Endothelial cell (in vitro differentiated cells): ENCODE results near the gene RMND5A. TPM values are rescaled to one million over a fixed set of nuclear protein-coding genes. Genes with fewer than 3 reads are reported as not detected.
A peak's percentile ranks its signal among the peaks of the same experiment; 100 is the strongest.
"Not testable (repeated sequence)": the region's sequence is repeated elsewhere in the genome, so short reads cannot be mapped to it uniquely, and the experiment has no call there.

ENCODE experiments used
- DNase-seq: peaks from one replicate; pipeline ENCODE4 v3.0.0; 2021; ENCODE audit warnings: low spot score
- H3K27ac Mint-ChIP-seq: one replicate; pipeline ENCODE4 v1.8.0; 2021; ENCODE audit warnings: mixed read lengths, inconsistent platforms; ENCODE audit not compliant: unreplicated experiment
- H3K27me3 Mint-ChIP-seq: one replicate; pipeline ENCODE4 v1.8.0; 2021; ENCODE audit warnings: mild to moderate bottlenecking, moderate library complexity, mixed read lengths, inconsistent platforms; ENCODE audit not compliant: unreplicated experiment
- H3K36me3 Mint-ChIP-seq: one replicate; pipeline ENCODE4 v1.8.0; 2021; ENCODE audit warnings: mild to moderate bottlenecking, low read depth, mixed read lengths, inconsistent platforms; ENCODE audit not compliant: unreplicated experiment
- H3K4me1 Mint-ChIP-seq: one replicate; pipeline ENCODE4 v1.8.0; 2021; ENCODE audit warnings: mild to moderate bottlenecking, mixed read lengths, inconsistent platforms; ENCODE audit not compliant: unreplicated experiment
- H3K4me3 Mint-ChIP-seq: one replicate; pipeline ENCODE4 v1.8.0; 2021; ENCODE audit warnings: mild to moderate bottlenecking, mixed read lengths, inconsistent platforms; ENCODE audit not compliant: unreplicated experiment
- H3K9me3 Mint-ChIP-seq: one replicate; pipeline ENCODE4 v1.8.0; 2021; ENCODE audit warnings: mixed read lengths, inconsistent platforms; ENCODE audit not compliant: unreplicated experiment
- CTCF ChIP-seq: fragments of 200-600 bp; sonication (generic); IDR thresholded peaks from one replicate; pipeline ENCODE4 v1.5.0; 2021; ENCODE audit warnings: antibody characterized with exemption; ENCODE audit not compliant: unreplicated experiment
- total RNA-seq: library from RNA; stranded (reverse); fragmentation: NEBNext Ultra II Directional; extraction: Animal tissue kit (Norgen Biotek cat#: 25700); gene quantifications from one replicate; pipeline ENCODE4 v1.2.1, GENCODE V29; 2021; ENCODE audit not compliant: unreplicated experiment

RMND5A gene
- total RNA-seq, 1 donor from 2014 or later = 40.2 TPM

- not testable (repeated sequence) for H3K4me1 Mint-ChIP-seq, H3K27ac Mint-ChIP-seq, H3K4me3 Mint-ChIP-seq, H3K9me3 Mint-ChIP-seq, H3K36me3 Mint-ChIP-seq, DNase-seq, H3K27me3 Mint-ChIP-seq
Observed at GRCh38 chr2:86734896-86735295, 14.8 kb downstream of the RMND5A start.

GRCh38 chr2:86739485-86739884, 19.4 kb downstream of the RMND5A start:
- not testable (repeated sequence) for H3K4me3 Mint-ChIP-seq, H3K27ac Mint-ChIP-seq, H3K27me3 Mint-ChIP-seq, H3K9me3 Mint-ChIP-seq, DNase-seq, H3K36me3 Mint-ChIP-seq, H3K4me1 Mint-ChIP-seq

- H3K9me3 Mint-ChIP-seq, H3K27ac Mint-ChIP-seq, H3K27me3 Mint-ChIP-seq, DNase-seq, H3K36me3 Mint-ChIP-seq, H3K4me1 Mint-ChIP-seq, H3K4me3 Mint-ChIP-seq: not testable (repeated sequence)
Observed at GRCh38 chr2:86739889-86740288, 19.8 kb downstream of the RMND5A start.

- not testable (repeated sequence) for H3K36me3 Mint-ChIP-seq, H3K4me1 Mint-ChIP-seq
Observed at GRCh38 chr2:86741889-86742498, 21.9 kb downstream of the RMND5A start.

GRCh38 chr2:86744152-86744551, 24.1 kb downstream of the RMND5A start:
- Mint-ChIP-seq H3K27me3 (no peaks in the 10 kb centered on the region), H3K9me3 (no peaks in the 10 kb centered on the region), H3K4me3 (no peak overlapping the region), H3K27ac (no peak overlapping the region), H3K36me3 (peaks cover 7% of the 10 kb centered on the region), H3K4me1 (no peaks in the 10 kb centered on the region)
- no peak for TF ChIP-seq CTCF
- DNase-seq = no peak

More at GRCh38 chr2:86741889-86742498, 21.9 kb downstream of the RMND5A start:
- H3K27me3 Mint-ChIP-seq, DNase-seq, H3K27ac Mint-ChIP-seq, H3K9me3 Mint-ChIP-seq: not testable (repeated sequence)
- peak overlapping the region; percentile 28 for H3K4me3 Mint-ChIP-seq

GRCh38 chr2:86746939-86747338, 26.8 kb downstream of the RMND5A start:
- Mint-ChIP-seq H3K4me1 (no peaks in the 10 kb centered on the region), H3K27ac (no peak overlapping the region), H3K4me3 (no peak overlapping the region), H3K36me3 (peaks cover 18% of the 10 kb centered on the region), H3K9me3 (no peaks in the 10 kb centered on the region), H3K27me3 (no peaks in the 10 kb centered on the region)
- TF ChIP-seq CTCF = no peak
- no peak for DNase-seq

- no peaks in the 10 kb centered on the region for H3K4me1 Mint-ChIP-seq
- H3K9me3 Mint-ChIP-seq = no peaks in the 10 kb centered on the region
- H3K36me3 Mint-ChIP-seq = peaks cover 25% of the 10 kb centered on the region
- no peak for DNase-seq
- H3K4me3 Mint-ChIP-seq = no peak overlapping the region
- no peaks in the 10 kb centered on the region for H3K27me3 Mint-ChIP-seq
- no peak for TF ChIP-seq CTCF
- H3K27ac Mint-ChIP-seq = no peak overlapping the region
Observed at GRCh38 chr2:86747711-86748639, 27.9 kb downstream of the RMND5A start.
